Measurements from ENCODE around the gene ACTG1. TPM values are rescaled to one million over a fixed set of nuclear protein-coding genes. Genes with fewer than 3 reads are reported as not detected.

The ACTG1 gene
- total RNA-seq, 1 experiment from 2014 or later = 3,455 TPM

DNA sequence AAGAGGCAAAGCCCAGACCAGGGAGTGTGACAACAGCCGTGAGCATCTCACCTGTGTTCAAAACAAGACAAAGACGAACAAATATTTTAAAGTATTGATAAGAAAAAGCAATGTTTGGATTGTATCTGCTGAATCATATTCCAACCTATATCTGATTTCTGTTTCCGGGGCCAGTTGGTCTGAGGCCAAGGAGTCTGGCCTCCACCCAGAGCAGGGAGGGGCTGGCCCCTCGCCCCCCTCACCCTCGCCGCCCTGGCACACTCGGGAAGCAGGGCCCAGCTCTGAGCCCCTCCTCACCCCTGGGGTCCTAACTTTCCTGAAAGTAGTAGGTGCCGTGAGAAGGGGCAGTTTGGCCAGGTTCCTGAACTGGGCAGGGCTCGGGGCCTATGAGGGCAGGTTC is 48.0 kb downstream of the ACTG1 start:
- ChIA-PET POLR2A (no interaction called here), CTCF (no interaction called here)
- TF ChIP-seq OVOL2 (CRISPR knock-in tag; IDR thresholded peaks at IDR 0.05; ENCODE audit: borderline replicate concordance) = no peak
- Mint-ChIP-seq H3K36me3 (no peaks in the 10 kb centered on the region), H3K27me3 (ENCODE audit: low read depth) (no peaks in the 10 kb centered on the region), H3K27ac (no peak overlapping the region), H3K9me3 (no peaks in the 10 kb centered on the region), H3K4me1 (no peaks in the 10 kb centered on the region), H3K4me3 (no peak overlapping the region)
- ATAC-seq = no peak
- no peak for DNase-seq (ENCODE audit: low spot score)

DNA sequence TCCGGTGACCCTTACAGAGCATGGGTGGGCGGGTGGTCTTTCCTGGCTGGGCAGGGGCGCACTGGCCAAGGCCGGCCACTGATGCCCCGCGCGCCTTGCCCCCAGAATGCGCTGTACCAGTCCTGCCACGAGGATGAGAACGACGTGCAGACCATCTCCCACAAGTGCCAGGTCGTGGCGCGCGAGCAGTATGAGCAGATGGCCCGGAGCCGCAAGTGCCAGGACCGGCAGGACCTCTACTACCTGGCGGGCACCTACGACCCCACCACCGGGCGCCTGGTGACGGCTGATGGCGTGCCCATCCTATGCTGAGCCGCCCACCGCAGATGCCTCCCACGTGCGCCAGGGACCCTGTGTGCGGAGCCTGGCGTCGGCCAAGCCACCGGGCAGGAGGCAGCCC is 49.1 kb downstream of the ACTG1 start:
- H3K4me3 Mint-ChIP-seq = no peak overlapping the region
- TF ChIP-seq ZNF138 (CRISPR knock-in tag; conservative IDR thresholded peaks at IDR 0.05) (no peak), TEAD4 (CRISPR knock-in tag; IDR thresholded peaks at IDR 0.05) (no peak), CREM (CRISPR knock-in tag; IDR thresholded peaks at IDR 0.05) (no peak)
- POLR2A ChIA-PET = no interaction called here

GRCh38 chr17:81462506-81463125 is 50.0 kb downstream of the ACTG1 start:
- TF ChIP-seq, protein P1, sequence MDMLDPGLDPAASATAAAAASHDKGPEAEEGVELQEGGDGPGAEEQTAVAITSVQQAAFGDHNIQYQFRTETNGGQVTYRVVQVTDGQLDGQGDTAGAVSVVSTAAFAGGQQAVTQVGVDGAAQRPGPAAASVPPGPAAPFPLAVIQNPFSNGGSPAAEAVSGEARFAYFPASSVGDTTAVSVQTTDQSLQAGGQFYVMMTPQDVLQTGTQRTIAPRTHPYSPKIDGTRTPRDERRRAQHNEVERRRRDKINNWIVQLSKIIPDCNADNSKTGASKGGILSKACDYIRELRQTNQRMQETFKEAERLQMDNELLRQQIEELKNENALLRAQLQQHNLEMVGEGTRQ (CRISPR knock-in tag; IDR thresholded peaks at IDR 0.05) = no peak
- TF ChIP-seq, protein P2, sequence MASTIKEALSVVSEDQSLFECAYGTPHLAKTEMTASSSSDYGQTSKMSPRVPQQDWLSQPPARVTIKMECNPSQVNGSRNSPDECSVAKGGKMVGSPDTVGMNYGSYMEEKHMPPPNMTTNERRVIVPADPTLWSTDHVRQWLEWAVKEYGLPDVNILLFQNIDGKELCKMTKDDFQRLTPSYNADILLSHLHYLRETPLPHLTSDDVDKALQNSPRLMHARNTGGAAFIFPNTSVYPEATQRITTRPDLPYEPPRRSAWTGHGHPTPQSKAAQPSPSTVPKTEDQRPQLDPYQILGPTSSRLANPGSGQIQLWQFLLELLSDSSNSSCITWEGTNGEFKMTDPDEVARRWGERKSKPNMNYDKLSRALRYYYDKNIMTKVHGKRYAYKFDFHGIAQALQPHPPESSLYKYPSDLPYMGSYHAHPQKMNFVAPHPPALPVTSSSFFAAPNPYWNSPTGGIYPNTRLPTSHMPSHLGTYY (CRISPR knock-in tag; IDR thresholded peaks at IDR 0.05) = no peak
- TF ChIP-seq RELA (CRISPR knock-in tag; IDR thresholded peaks at IDR 0.05; ENCODE audit: borderline replicate concordance) = no peak
- no peak for TF ChIP-seq SOX15 (CRISPR knock-in tag; IDR thresholded peaks at IDR 0.05)
- TF ChIP-seq OVOL2 (CRISPR knock-in tag; IDR thresholded peaks at IDR 0.05; ENCODE audit: borderline replicate concordance) = no peak
- TF ChIP-seq PRRX2 (CRISPR knock-in tag; IDR thresholded peaks at IDR 0.05) = no peak
- no peak for TF ChIP-seq FOXK1 (CRISPR knock-in tag; IDR thresholded peaks at IDR 0.05)
- no peak for TF ChIP-seq ZBTB21 (CRISPR knock-in tag; IDR thresholded peaks at IDR 0.05; ENCODE audit: borderline replicate concordance)
- POLR2A ChIA-PET = interaction anchor here (0.8 kb wide), 1 partner anchor 30 kb away, joined by 3 read pairs; no protein-coding TSS in a partner anchor
- Mint-ChIP-seq H3K27me3 (ENCODE audit: low read depth) (no peaks in the 10 kb centered on the region), H3K9me3 (no peaks in the 10 kb centered on the region), H3K4me1 (no peaks in the 10 kb centered on the region), H3K36me3 (no peaks in the 10 kb centered on the region), H3K4me3 (no peak overlapping the region), H3K27ac (no peak overlapping the region)
- no peak for DNase-seq (ENCODE audit: low spot score)
- no peak for ATAC-seq
- CTCF ChIA-PET = interaction anchor here (0.8 to 2.5 kb wide), 5 partner anchors 16 to 56 kb away, joined by 3 to 31 read pairs (median 7); no protein-coding TSS in a partner anchor

More for the DNA sequence above, 49.1 kb downstream of the ACTG1 start:
- Mint-ChIP-seq H3K9me3 (no peaks in the 10 kb centered on the region), H3K27me3 (ENCODE audit: low read depth) (no peaks in the 10 kb centered on the region), H3K27ac (no peak overlapping the region), H3K4me1 (no peaks in the 10 kb centered on the region), H3K36me3 (no peaks in the 10 kb centered on the region)
- CTCF ChIA-PET = no interaction called here
- ATAC-seq = no peak
- no peak for DNase-seq (ENCODE audit: low spot score)

GRCh38 chr17:81461607-81462500 is 50.7 kb downstream of the ACTG1 start:
- no peaks in the 10 kb centered on the region for H3K27me3 Mint-ChIP-seq (ENCODE audit: low read depth)
- H3K4me3 Mint-ChIP-seq = no peak overlapping the region
- ATAC-seq = no peak; the same call in 1 of the 2 replicates
- DNase-seq (ENCODE audit: low spot score) = peak; percentile 34
- no peak overlapping the region for H3K27ac Mint-ChIP-seq
- H3K36me3 Mint-ChIP-seq = no peaks in the 10 kb centered on the region
- H3K4me1 Mint-ChIP-seq = 0 out of 2 replicates have a peak, but pooled peaks cover 3% of the 10 kb centered on the region
- ChIA-PET POLR2A (interaction anchor here (0.8 kb wide), 1 partner anchor 29 kb away, joined by 3 read pairs; no protein-coding TSS in a partner anchor), CTCF (interaction anchor here (0.8 to 2.5 kb wide), 8 partner anchors 16 to 76 kb away, joined by 3 to 31 read pairs (median 4); no protein-coding TSS in a partner anchor)
- H3K9me3 Mint-ChIP-seq = no peaks in the 10 kb centered on the region
- TF ChIP-seq, protein P3, sequence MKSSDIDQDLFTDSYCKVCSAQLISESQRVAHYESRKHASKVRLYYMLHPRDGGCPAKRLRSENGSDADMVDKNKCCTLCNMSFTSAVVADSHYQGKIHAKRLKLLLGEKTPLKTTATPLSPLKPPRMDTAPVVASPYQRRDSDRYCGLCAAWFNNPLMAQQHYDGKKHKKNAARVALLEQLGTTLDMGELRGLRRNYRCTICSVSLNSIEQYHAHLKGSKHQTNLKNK (CRISPR knock-in tag; IDR thresholded peaks at IDR 0.05) = no peak
- no peak for TF ChIP-seq PRDM15 (CRISPR knock-in tag; IDR thresholded peaks at IDR 0.05)
- no peak for TF ChIP-seq FOXK1 (CRISPR knock-in tag; IDR thresholded peaks at IDR 0.05)
- no peak for TF ChIP-seq GRHL2 (CRISPR knock-in tag; IDR thresholded peaks at IDR 0.05; ENCODE audit: insufficient replicate concordance, severe bottlenecking)
- no peak for TF ChIP-seq ZNF219 (CRISPR knock-in tag; IDR thresholded peaks at IDR 0.05; ENCODE audit: borderline replicate concordance)
- TF ChIP-seq, protein P4, sequence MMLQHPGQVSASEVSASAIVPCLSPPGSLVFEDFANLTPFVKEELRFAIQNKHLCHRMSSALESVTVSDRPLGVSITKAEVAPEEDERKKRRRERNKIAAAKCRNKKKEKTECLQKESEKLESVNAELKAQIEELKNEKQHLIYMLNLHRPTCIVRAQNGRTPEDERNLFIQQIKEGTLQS (CRISPR knock-in tag; conservative IDR thresholded peaks at IDR 0.05) = no peak
- no peak for TF ChIP-seq USF1 (CRISPR knock-in tag; IDR thresholded peaks at IDR 0.05)
- no peak for TF ChIP-seq NR2C2 (CRISPR knock-in tag; IDR thresholded peaks at IDR 0.05)
- TF ChIP-seq KAT7 (CRISPR knock-in tag; IDR thresholded peaks at IDR 0.05; ENCODE audit: borderline replicate concordance) = no peak
- TF ChIP-seq SMAD3 (CRISPR knock-in tag; IDR thresholded peaks at IDR 0.05; ENCODE audit: borderline replicate concordance) = no peak

All from WTC11 (cell line).